Measurements from ENCODE around the gene APRT.

APRT gene

DNA sequence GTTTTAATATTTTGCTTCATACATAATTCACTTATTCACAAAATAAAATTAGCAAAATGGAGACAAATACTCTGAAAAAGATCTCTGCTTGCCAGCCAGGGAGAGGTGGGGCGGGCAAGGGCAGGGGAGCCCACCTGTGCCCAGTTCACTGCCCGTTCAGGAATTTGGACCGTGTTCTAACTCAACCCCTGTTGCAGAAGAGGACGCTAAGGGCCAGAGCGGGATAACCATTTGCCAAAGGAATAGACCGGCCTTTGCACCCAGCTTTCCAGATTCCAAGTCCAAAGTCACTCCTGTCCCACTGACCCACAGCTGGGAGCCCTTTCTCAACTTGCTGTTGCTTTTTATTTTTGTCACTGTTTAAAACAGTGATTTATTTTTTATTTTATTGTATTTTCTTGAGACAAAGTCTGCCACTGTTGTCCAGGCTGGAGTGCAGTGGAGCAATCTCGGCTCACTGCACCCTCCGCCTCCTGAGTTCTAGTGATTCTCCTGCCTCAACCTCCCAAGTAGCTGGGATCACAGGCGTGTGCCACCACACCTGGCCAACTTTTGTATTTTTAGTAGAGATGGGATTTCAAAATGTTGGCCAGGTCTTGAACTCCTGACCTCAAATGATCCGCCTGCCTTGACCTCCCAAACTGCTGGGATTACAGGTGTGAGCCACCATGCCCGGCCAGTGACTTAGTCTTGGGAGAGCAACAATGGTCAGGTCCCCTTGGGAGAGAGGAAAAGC lies 24.0 kb downstream of the APRT start:
- no peak for TF ChIP-seq CTCF (IDR thresholded peaks at IDR 0.05; ENCODE audit: insufficient read depth, low read depth, low read length, missing control alignments)
- no peak overlapping the region for H3K4me3 ChIP-seq (ENCODE audit: low read length)
- DNase-seq (ENCODE audit: low read depth), result no peak

DNA sequence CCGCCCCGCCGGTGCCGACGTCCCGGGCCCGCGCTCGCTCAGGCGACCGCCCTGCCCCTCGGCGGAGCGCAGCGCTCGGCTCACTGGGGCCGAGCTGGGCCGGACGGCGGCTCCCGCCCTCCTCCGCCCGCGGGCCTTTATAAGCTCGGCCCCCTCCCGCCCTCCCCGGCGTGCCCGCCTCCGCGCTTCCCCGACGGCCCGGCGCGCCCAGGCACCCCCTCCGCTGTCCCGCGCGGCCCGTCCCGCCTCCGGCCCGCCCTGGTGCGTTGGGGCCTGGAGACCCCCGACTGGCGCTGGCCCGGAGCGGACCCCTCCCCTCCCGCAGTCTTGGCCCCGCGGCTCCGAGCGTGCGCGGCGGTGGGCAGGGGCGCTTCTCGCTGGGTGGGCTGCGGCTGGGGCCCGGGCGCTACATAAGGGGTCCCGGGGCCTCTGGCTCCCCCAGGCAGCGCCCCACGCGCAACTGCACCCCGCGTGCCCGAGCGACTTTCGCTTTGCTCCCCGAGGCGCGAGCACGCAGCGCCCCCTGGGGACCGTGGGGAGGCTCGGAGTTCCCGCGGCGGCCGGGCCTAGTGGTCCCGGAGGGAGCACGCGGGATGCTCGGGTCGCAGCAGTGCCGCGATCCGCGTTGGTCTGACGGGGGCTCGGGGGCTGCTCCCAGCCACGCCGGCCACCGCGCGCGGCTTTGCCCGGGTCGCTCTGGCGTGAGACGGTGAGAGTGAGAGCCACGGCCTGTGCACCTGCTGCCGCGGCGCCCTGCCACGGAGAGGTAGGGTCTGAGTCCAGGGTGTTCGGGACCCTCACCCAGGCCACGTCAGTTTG lies 26.4 kb downstream of the APRT start, which contains the start of gene PIEZO1:
Gene PIEZO1, minus strand, starts transcription at position 115 of the 819 bp plus-strand sequence. CDS start 256 bp downstream, outside the sequence.
- peak within 1 kb of the TSS; percentile 64 for H3K4me3 ChIP-seq (ENCODE audit: low read length)
- peak; percentile 68 for DNase-seq (ENCODE audit: low read depth)
- peak; percentile 60 for TF ChIP-seq CTCF (IDR thresholded peaks at IDR 0.05; ENCODE audit: insufficient read depth, low read depth, low read length, missing control alignments)

DNA sequence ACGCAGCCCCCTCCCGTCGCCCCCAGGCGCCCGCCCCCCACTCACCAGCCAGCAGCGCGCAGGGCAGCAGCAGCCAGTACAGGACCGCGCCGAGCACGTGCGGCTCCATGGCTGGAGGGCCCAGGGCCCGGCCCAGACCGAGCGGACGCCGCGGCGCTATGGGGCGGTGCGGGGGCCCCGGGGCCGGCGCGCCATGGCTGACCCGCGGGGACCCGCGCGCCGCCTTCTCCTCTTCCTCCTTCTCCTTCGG lies 26.9 kb downstream of the APRT start:
- H3K4me3 ChIP-seq (ENCODE audit: low read length), result peak overlapping the region; percentile 37
- TF ChIP-seq CTCF (IDR thresholded peaks at IDR 0.05; ENCODE audit: insufficient read depth, low read depth, low read length, missing control alignments), result no peak
- no peak for DNase-seq (ENCODE audit: low read depth)

- peak; percentile 53 for TF ChIP-seq CTCF (IDR thresholded peaks at IDR 0.05; ENCODE audit: insufficient read depth, low read depth, low read length, missing control alignments)
- DNase-seq (ENCODE audit: low read depth), result peak; percentile 83
- peak overlapping the region; percentile 64 for H3K4me3 ChIP-seq (ENCODE audit: low read length)
Measured at GRCh38 chr16:88784074-88784855, 27.5 kb downstream of the APRT start.

GRCh38 chr16:88783391-88784073 lies 28.2 kb downstream of the APRT start:
- TF ChIP-seq CTCF (IDR thresholded peaks at IDR 0.05; ENCODE audit: insufficient read depth, low read depth, low read length, missing control alignments), result no peak
- DNase-seq (ENCODE audit: low read depth), result no peak
- peak overlapping the region; percentile 64 for H3K4me3 ChIP-seq (ENCODE audit: low read length)

All from epithelial cell of esophagus (primary cell).